GM18499 (cell line): ENCODE measurements around the gene ZNRF4.

Experiments
- ATAC-seq: cut with Tn5 transposase; IDR thresholded peaks from one replicate; pipeline ENCODE4 v1.9.1; 2021; ENCODE audit warnings: moderate number of reproducible peaks; ENCODE audit not compliant: insufficient read depth, unreplicated experiment

The ZNRF4 gene

GRCh38 chr19:5498830-5499550 is 43.8 kb downstream of the ZNRF4 start:
- no peak for ATAC-seq

GRCh38 chr19:5501907-5502306 is 46.7 kb downstream of the ZNRF4 start:
- no peak for ATAC-seq

GRCh38 chr19:5503598-5503997 is 48.4 kb downstream of the ZNRF4 start:
- ATAC-seq = no peak

GRCh38 chr19:5504114-5504513 is 48.9 kb downstream of the ZNRF4 start:
- no peak for ATAC-seq
